ENCODE data around the gene ZNF865. TPM values are rescaled to one million over a fixed set of nuclear protein-coding genes. Genes with fewer than 3 reads are reported as not detected.
A peak's percentile ranks its signal among the peaks of the same experiment; 100 is the strongest.

ZNF865 gene
- total RNA-seq, 1 experiment from 2014 or later, result 5.5 TPM

GRCh38 chr19:55584871-55585270 lies 20.6 kb upstream of the ZNF865 start:
- Histone ChIP-seq H2AFZ (ENCODE audit: low read length) (no peak overlapping the region), H3K36me3 (ENCODE audit: low read depth, low read length) (no peaks in the 10 kb centered on the region), H3K4me2 (ENCODE audit: low read length) (no peak overlapping the region), H4K20me1 (ENCODE audit: low read length) (no peaks in the 10 kb centered on the region), H3K79me2 (ENCODE audit: low read length) (peaks cover 12% of the 10 kb centered on the region), H3K9me3 (ENCODE audit: low read length) (no peaks in the 10 kb centered on the region), H3K27me3 (ENCODE audit: low read length) (no peaks in the 10 kb centered on the region), H3K27ac (ENCODE audit: low read length) (no peak overlapping the region), H3K9me2 (replicated peaks; ENCODE audit: low read length) (no peaks in the 10 kb centered on the region), H3K9ac (ENCODE audit: low read length) (no peak overlapping the region), H3K4me3 (ENCODE audit: low read length) (no peak overlapping the region), H3K4me1 (ENCODE audit: insufficient read depth, low read length) (peaks cover 15% of the 10 kb centered on the region), H3F3A (ENCODE audit: low read length, unreplicated experiment) (no peaks in the 10 kb centered on the region)
- intact Hi-C loops (cut with micrococcal nuclease), result no loop called here
- no TSS peak for BruUV-seq (replicated peaks)
- TF ChIP-seq EZH2 (IDR thresholded peaks at IDR 0.05; ENCODE audit: low read length, unreplicated experiment) (no peak), EZH2phosphoT487 (IDR thresholded peaks at IDR 0.05; ENCODE audit: borderline replicate concordance, low read length) (no peak)
- ChIA-PET POLR2A (ENCODE audit: unreplicated experiment) (no interaction called here), CTCF (no interaction called here)
- ATAC-seq (no peak), DNase-seq (no peak)

DNA sequence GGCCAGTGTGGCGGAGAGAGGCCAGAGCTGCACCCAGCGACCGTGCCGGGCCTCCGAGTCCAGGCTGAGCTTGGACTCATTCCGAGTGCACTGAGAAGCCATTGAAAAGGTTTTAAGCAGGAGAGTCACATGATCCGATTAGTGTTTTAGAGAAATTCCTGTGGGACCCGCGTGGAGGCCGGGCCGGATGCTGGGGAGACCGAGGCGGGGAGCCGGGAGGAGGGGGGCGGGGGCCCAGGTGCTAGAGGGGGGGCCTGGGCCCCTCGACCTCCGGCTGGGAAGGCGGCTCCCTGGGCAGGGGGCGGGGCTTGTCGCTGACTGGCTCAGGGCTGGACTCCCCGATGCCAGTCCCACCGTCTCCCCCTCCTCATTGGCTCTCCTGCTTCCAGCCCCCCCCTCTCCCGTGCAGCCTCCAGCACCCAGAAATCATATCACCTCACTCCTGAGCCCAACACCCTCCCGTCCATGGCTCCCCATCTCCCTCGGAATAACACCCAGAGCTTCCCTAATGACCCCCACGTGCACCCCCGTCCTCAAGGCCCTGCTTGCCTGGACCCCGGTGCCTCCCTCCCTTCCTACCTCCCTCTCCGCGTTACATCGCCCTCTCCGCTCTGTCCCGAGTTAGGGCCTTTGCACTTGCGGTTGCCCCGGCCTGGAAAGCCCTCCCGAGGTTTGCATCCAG lies 19.6 kb upstream of the ZNF865 start:
- Histone ChIP-seq H2AFZ (ENCODE audit: low read length) (peak overlapping the region; percentile 54), H3K36me3 (ENCODE audit: low read depth, low read length) (no peaks in the 10 kb centered on the region), H3K9ac (ENCODE audit: low read length) (no peak overlapping the region), H3K4me1 (ENCODE audit: insufficient read depth, low read length) (peaks cover 15% of the 10 kb centered on the region), H3F3A (ENCODE audit: low read length, unreplicated experiment) (no peaks in the 10 kb centered on the region), H3K79me2 (ENCODE audit: low read length) (peaks cover 4% of the 10 kb centered on the region), H3K4me2 (ENCODE audit: low read length) (peak overlapping the region; percentile 50), H3K9me3 (ENCODE audit: low read length) (no peaks in the 10 kb centered on the region), H3K27ac (ENCODE audit: low read length) (no peak overlapping the region), H3K4me3 (ENCODE audit: low read length) (0 out of 2 replicates have a peak overlapping the region, but pooled peaks have one; percentile 22), H3K9me2 (replicated peaks; ENCODE audit: low read length) (no peaks in the 10 kb centered on the region), H3K27me3 (ENCODE audit: low read length) (no peaks in the 10 kb centered on the region), H4K20me1 (ENCODE audit: low read length) (no peaks in the 10 kb centered on the region)
- ChIA-PET CTCF (no interaction called here), POLR2A (ENCODE audit: unreplicated experiment) (no interaction called here)
- no peak for DNase-seq
- intact Hi-C loops (cut with micrococcal nuclease), result loop anchor here (2.0 kb wide), 1 partner anchor 39 kb away; the partner anchor contains the start of gene ZNF784
- BruUV-seq (replicated peaks), result no TSS peak
- peak; percentile 37 for ATAC-seq
- TF ChIP-seq EZH2phosphoT487 (IDR thresholded peaks at IDR 0.05; ENCODE audit: borderline replicate concordance, low read length) (no peak), CTCF (conservative IDR thresholded peaks at IDR 0.05; ENCODE audit: low read depth, low read length) (no peak), EZH2 (IDR thresholded peaks at IDR 0.05; ENCODE audit: low read length, unreplicated experiment) (no peak)

- intact Hi-C loops (cut with micrococcal nuclease), result loop anchor here (1.0 to 2.0 kb wide), 2 partner anchors 12 to 38 kb away; partner anchors contain the start of genes FIZ1 and ZNF784
- Histone ChIP-seq H3K27ac (ENCODE audit: low read length) (no peak overlapping the region), H2AFZ (ENCODE audit: low read length) (peak overlapping the region; percentile 78), H3K36me3 (ENCODE audit: low read depth, low read length) (no peaks in the 10 kb centered on the region; the same call in 1 of the 2 replicates), H3K27me3 (ENCODE audit: low read length) (no peaks in the 10 kb centered on the region), H4K20me1 (ENCODE audit: low read length) (no peaks in the 10 kb centered on the region), H3K79me2 (ENCODE audit: low read length) (no peaks in the 10 kb centered on the region), H3K4me3 (ENCODE audit: low read length) (peak overlapping the region; percentile 66), H3K4me1 (ENCODE audit: insufficient read depth, low read length) (peaks cover 10% of the 10 kb centered on the region), H3K9me3 (ENCODE audit: low read length) (no peaks in the 10 kb centered on the region), H3K9me2 (replicated peaks; ENCODE audit: low read length) (no peaks in the 10 kb centered on the region), H3F3A (ENCODE audit: low read length, unreplicated experiment) (no peaks in the 10 kb centered on the region), H3K4me2 (ENCODE audit: low read length) (peak overlapping the region; percentile 87), H3K9ac (ENCODE audit: low read length) (peak overlapping the region; percentile 13)
- ChIA-PET POLR2A (ENCODE audit: unreplicated experiment) (interaction anchor here (1.2 kb wide), 1 partner anchor 13 kb away, joined by 6 read pairs; the partner anchor contains the start of gene FIZ1), CTCF (interaction anchor here (0.7 to 0.9 kb wide), 2 partner anchors 19 to 120 kb away, joined by 3 to 5 read pairs; no protein-coding TSS in a partner anchor)
- TF ChIP-seq EZH2 (IDR thresholded peaks at IDR 0.05; ENCODE audit: low read length, unreplicated experiment) (no peak), EZH2phosphoT487 (IDR thresholded peaks at IDR 0.05; ENCODE audit: borderline replicate concordance, low read length) (no peak), CTCF (conservative IDR thresholded peaks at IDR 0.05; ENCODE audit: low read depth, low read length) (no peak)
- peak; percentile 99 for DNase-seq
- BruUV-seq (replicated peaks), result no TSS peak
- ATAC-seq, result peak; percentile 91
These were observed 18.3 kb upstream of the ZNF865 start for GRCh38 chr19:55586976-55587668.

Measured in PC-3 (cell line).